GM19372 (cell line): ENCODE data around the gene CADM1.

Experiments
- ATAC-seq: cut with Tn5 transposase; IDR thresholded peaks from one replicate; pipeline ENCODE4 v1.9.1; 2021; ENCODE audit warnings: mild to moderate bottlenecking, low read depth, moderate library complexity; ENCODE audit not compliant: unreplicated experiment

CADM1 gene

GRCh38 chr11:115291325-115291724 lies 212.9 kb downstream of the CADM1 start:
- no peak for ATAC-seq

GRCh38 chr11:115290893-115291292 lies 213.3 kb downstream of the CADM1 start:
- ATAC-seq = no peak

- no peak for ATAC-seq
Observed at GRCh38 chr11:115290479-115290878, 213.7 kb downstream of the CADM1 start.

GRCh38 chr11:115287266-115287665 lies 216.9 kb downstream of the CADM1 start:
- ATAC-seq = no peak

GRCh38 chr11:115286614-115287013 lies 217.6 kb downstream of the CADM1 start:
- no peak for ATAC-seq

- no peak for ATAC-seq
Observed at GRCh38 chr11:115284773-115285172, 219.4 kb downstream of the CADM1 start.

GRCh38 chr11:115282923-115283322 lies 221.3 kb downstream of the CADM1 start:
- ATAC-seq = no peak

GRCh38 chr11:115280775-115281174 lies 223.4 kb downstream of the CADM1 start:
- ATAC-seq = no peak

GRCh38 chr11:115279813-115280761 lies 224.1 kb downstream of the CADM1 start:
- no peak for ATAC-seq

GRCh38 chr11:115276799-115277198 lies 227.4 kb downstream of the CADM1 start:
- ATAC-seq = no peak

GRCh38 chr11:115276191-115276590 lies 228.0 kb downstream of the CADM1 start:
- ATAC-seq = no peak

- no peak for ATAC-seq
Observed at GRCh38 chr11:115275045-115275444, 229.2 kb downstream of the CADM1 start.

GRCh38 chr11:115272925-115273324 lies 231.3 kb downstream of the CADM1 start:
- ATAC-seq = no peak

GRCh38 chr11:115271643-115272042 lies 232.6 kb downstream of the CADM1 start:
- ATAC-seq = no peak

GRCh38 chr11:115269191-115269950 lies 234.8 kb downstream of the CADM1 start:
- no peak for ATAC-seq

GRCh38 chr11:115267871-115268270 lies 236.3 kb downstream of the CADM1 start:
- no peak for ATAC-seq

- no peak for ATAC-seq
Observed at GRCh38 chr11:115267238-115267781, 236.9 kb downstream of the CADM1 start.

- no peak for ATAC-seq
Observed at GRCh38 chr11:115266066-115266639, 238.1 kb downstream of the CADM1 start.

GRCh38 chr11:115263799-115264656 lies 240.2 kb downstream of the CADM1 start:
- ATAC-seq = no peak

- no peak for ATAC-seq
Observed at GRCh38 chr11:115258216-115258615, 246.0 kb downstream of the CADM1 start.
